ENCODE data around the gene BTBD9. TPM values are rescaled to one million over a fixed set of nuclear protein-coding genes. Genes with fewer than 3 reads are reported as not detected.

BTBD9 gene
- total RNA-seq, 4 donors from 2014 or later = 8.6 to 34.1 (median 30.8) TPM

GRCh38 chr6:38510205-38510604 lies 129.5 kb downstream of the BTBD9 start:
- H3K27me3 ChIP-seq = no peaks in the 10 kb centered on the region
- DNase-seq = no peak
- H3K4me1 ChIP-seq = peaks cover 0 to 11% (median 4%) of the 10 kb centered on the region in 4 donors
- intact Hi-C loops (cut with DNase I; ENCODE audit: low total_unique reads) (no loop called here), in situ Hi-C loops (cut with MboI; ENCODE audit: low pct_ligation_motif_present in 1 of 4, low pct_unique_long_range_greater_than_20kb in 1 of 4, low sequenced_read_pairs in 3 of 4) (no loop called here)
- TF ChIP-seq CTCF (IDR thresholded peaks at IDR 0.05) (no peak), POLR2AphosphoS5 (IDR thresholded peaks at IDR 0.05) (no peak), POLR2A (IDR thresholded peaks at IDR 0.05) (no peak), EP300 (IDR thresholded peaks at IDR 0.05; ENCODE audit: low read depth) (no peak)
- WGBS, 2 donors (ENCODE audit: low coverage in 1 of 2) = 95 to 100% methylated on average over 1 of the region's 1 CpG
- H3K36me3 ChIP-seq = no peaks in the 10 kb centered on the region
- H3K9me3 ChIP-seq = no peaks in the 10 kb centered on the region
- no peak overlapping the region for H3K27ac ChIP-seq
- H3K4me3 ChIP-seq = no peak overlapping the region

- DNase-seq = no peak
- Histone ChIP-seq H3K4me1 (peaks cover 0 to 9% (median 4%) of the 10 kb centered on the region in 4 donors), H3K4me3 (no peak overlapping the region), H3K27ac (no peak overlapping the region), H3K27me3 (no peaks in the 10 kb centered on the region), H3K36me3 (no peaks in the 10 kb centered on the region), H3K9me3 (no peaks in the 10 kb centered on the region)
- TF ChIP-seq POLR2A (IDR thresholded peaks at IDR 0.05) = no peak
- no peak for TF ChIP-seq CTCF (IDR thresholded peaks at IDR 0.05)
- TF ChIP-seq EP300 (IDR thresholded peaks at IDR 0.05; ENCODE audit: low read depth) = no peak
- TF ChIP-seq POLR2AphosphoS5 (IDR thresholded peaks at IDR 0.05) = no peak
- in situ Hi-C loops (cut with MboI; ENCODE audit: low pct_ligation_motif_present in 1 of 4, low pct_unique_long_range_greater_than_20kb in 1 of 4, low sequenced_read_pairs in 3 of 4) = no loop called here
- WGBS, 2 donors (ENCODE audit: low coverage in 1 of 2) = 86 to 90% methylated on average over 1 of the region's 1 CpG
- intact Hi-C loops (cut with DNase I; ENCODE audit: low total_unique reads) = no loop called here
Observed at GRCh38 chr6:38509713-38510112, 130.0 kb downstream of the BTBD9 start.

GRCh38 chr6:38508894-38509293 lies 130.8 kb downstream of the BTBD9 start:
- no peak overlapping the region for H3K27ac ChIP-seq
- intact Hi-C loops (cut with DNase I; ENCODE audit: low total_unique reads) = no loop called here
- no peak overlapping the region for H3K4me3 ChIP-seq
- no peak for TF ChIP-seq EP300 (IDR thresholded peaks at IDR 0.05; ENCODE audit: low read depth)
- TF ChIP-seq POLR2A (IDR thresholded peaks at IDR 0.05) = no peak
- TF ChIP-seq CTCF (IDR thresholded peaks at IDR 0.05) = no peak
- no peak for TF ChIP-seq POLR2AphosphoS5 (IDR thresholded peaks at IDR 0.05)
- in situ Hi-C loops (cut with MboI; ENCODE audit: low pct_ligation_motif_present in 1 of 4, low pct_unique_long_range_greater_than_20kb in 1 of 4, low sequenced_read_pairs in 3 of 4) = no loop called here
- H3K9me3 ChIP-seq = no peaks in the 10 kb centered on the region
- no peaks in the 10 kb centered on the region for H3K27me3 ChIP-seq
- DNase-seq = no peak
- no peaks in the 10 kb centered on the region for H3K36me3 ChIP-seq
- H3K4me1 ChIP-seq = peaks cover 0 to 7% (median 2%) of the 10 kb centered on the region in 4 donors

- Histone ChIP-seq H3K4me3 (no peak overlapping the region), H3K27me3 (no peaks in the 10 kb centered on the region), H3K4me1 (peaks cover 0 to 7% (median 0%) of the 10 kb centered on the region in 4 donors), H3K36me3 (no peaks in the 10 kb centered on the region), H3K27ac (no peak overlapping the region), H3K9me3 (no peaks in the 10 kb centered on the region)
- in situ Hi-C loops (cut with MboI; ENCODE audit: low pct_ligation_motif_present in 1 of 4, low pct_unique_long_range_greater_than_20kb in 1 of 4, low sequenced_read_pairs in 3 of 4) (no loop called here), intact Hi-C loops (cut with DNase I; ENCODE audit: low total_unique reads) (no loop called here)
- DNase-seq = no peak
- no peak for TF ChIP-seq POLR2AphosphoS5 (IDR thresholded peaks at IDR 0.05)
- TF ChIP-seq POLR2A (IDR thresholded peaks at IDR 0.05) = no peak
- TF ChIP-seq EP300 (IDR thresholded peaks at IDR 0.05; ENCODE audit: low read depth) = no peak
- no peak for TF ChIP-seq CTCF (IDR thresholded peaks at IDR 0.05)
- WGBS, 2 donors (ENCODE audit: low coverage in 1 of 2) = 85 to 92% methylated on average over 2 of the region's 2 CpGs
Observed at GRCh38 chr6:38508286-38508685, 131.4 kb downstream of the BTBD9 start.

All from transverse colon (tissue), 4 donors.